Measurements from ENCODE around the gene CIBAR2. TPM values are rescaled to one million over a fixed set of nuclear protein-coding genes. Genes with fewer than 3 reads are reported as not detected.
A peak's percentile ranks its signal among the peaks of the same experiment; 100 is the strongest.

The CIBAR2 gene
- total and polyA plus RNA-seq, 10 donors, result 0.13 to 2.4 (median 0.35) TPM; not detected in 3

DNA sequence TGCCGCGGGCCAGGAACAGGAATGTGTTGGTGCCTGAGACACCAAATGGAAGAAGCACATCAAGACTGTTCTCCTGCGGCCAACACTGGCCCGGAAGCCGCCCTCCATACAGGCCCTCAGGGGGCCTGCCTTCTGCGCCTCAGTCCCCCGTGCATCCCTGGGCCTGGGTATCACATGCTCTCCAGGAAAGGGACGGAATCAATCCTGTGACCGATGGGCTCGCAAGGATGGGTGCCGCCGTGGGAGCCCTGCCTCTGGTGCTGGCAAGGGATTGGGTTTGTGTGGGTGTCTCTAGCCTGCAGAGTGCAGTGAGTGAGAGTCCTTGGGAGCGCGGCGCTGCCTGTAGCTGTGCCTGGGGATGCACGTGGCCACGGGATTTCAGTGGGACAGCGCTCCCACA is 19.4 kb downstream of the CIBAR2 start:
- no peak overlapping the region for H3K4me3 ChIP-seq
- TF ChIP-seq, protein P1, sequence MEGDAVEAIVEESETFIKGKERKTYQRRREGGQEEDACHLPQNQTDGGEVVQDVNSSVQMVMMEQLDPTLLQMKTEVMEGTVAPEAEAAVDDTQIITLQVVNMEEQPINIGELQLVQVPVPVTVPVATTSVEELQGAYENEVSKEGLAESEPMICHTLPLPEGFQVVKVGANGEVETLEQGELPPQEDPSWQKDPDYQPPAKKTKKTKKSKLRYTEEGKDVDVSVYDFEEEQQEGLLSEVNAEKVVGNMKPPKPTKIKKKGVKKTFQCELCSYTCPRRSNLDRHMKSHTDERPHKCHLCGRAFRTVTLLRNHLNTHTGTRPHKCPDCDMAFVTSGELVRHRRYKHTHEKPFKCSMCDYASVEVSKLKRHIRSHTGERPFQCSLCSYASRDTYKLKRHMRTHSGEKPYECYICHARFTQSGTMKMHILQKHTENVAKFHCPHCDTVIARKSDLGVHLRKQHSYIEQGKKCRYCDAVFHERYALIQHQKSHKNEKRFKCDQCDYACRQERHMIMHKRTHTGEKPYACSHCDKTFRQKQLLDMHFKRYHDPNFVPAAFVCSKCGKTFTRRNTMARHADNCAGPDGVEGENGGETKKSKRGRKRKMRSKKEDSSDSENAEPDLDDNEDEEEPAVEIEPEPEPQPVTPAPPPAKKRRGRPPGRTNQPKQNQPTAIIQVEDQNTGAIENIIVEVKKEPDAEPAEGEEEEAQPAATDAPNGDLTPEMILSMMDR (IDR thresholded peaks at IDR 0.05 in 8 of 11, conservative IDR thresholded peaks at IDR 0.05 in 3 of 11), result no peak
- peak in 1 of 3 donors; percentile 30 for TF ChIP-seq POLR2AphosphoS5 (IDR thresholded peaks at IDR 0.05)
- DNase-seq, result no peak
- H3K27ac ChIP-seq, result no peak overlapping the region
- H3K36me3 ChIP-seq, result peaks cover 0 to 32% (median 13%) of the 10 kb centered on the region in 6 donors
- 90 to 93% (median 92%) methylated on average over 16 to 18 of the region's 18 CpGs for WGBS, 5 donors
- H3K9me3 ChIP-seq, result no peaks in the 10 kb centered on the region
- peaks cover 0 to 12% (median 0%) of the 10 kb centered on the region in 7 donors for H3K27me3 ChIP-seq (replicated peaks in 1 of 7)
- intact Hi-C loops (cut with DNase I; ENCODE audit: low total_unique reads), result no loop called here
- peaks cover 0 to 13% (median 4%) of the 10 kb centered on the region in 6 donors for H3K4me1 ChIP-seq

DNA sequence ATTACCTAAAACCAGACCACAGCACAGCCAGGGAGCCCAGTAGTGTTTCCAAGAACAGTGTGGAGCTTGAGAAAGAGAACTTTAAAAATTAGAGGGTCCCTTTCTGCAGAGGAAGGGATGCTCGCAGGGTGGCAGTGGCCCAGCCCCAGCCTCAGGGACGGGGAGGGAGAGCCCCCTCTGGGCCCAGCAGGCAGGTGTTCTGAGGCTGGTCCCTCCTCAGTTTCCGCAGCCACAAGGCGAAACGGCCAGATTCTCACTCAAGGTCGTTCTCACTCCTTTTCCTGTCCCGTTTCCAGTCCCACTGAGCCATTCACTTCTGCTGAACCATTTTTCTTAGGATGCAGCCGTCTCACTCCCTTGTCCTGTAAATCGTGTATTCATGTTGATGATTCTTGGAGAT is 20.0 kb downstream of the CIBAR2 start:
- TF ChIP-seq, protein P1 (IDR thresholded peaks at IDR 0.05 in 8 of 11, conservative IDR thresholded peaks at IDR 0.05 in 3 of 11), result no peak
- TF ChIP-seq POLR2A (IDR thresholded peaks at IDR 0.05) (no peak), POLR2AphosphoS5 (IDR thresholded peaks at IDR 0.05) (no peak)
- peaks cover 0 to 13% (median 4%) of the 10 kb centered on the region in 6 donors for H3K4me1 ChIP-seq
- WGBS, 5 donors, result 60 to 88% (median 69%) methylated on average over 9 of the region's 9 CpGs
- H3K36me3 ChIP-seq, result peaks cover 0 to 37% (median 13%) of the 10 kb centered on the region in 6 donors
- intact Hi-C loops (cut with DNase I; ENCODE audit: low total_unique reads), result no loop called here
- peaks cover 0 to 12% (median 0%) of the 10 kb centered on the region in 7 donors for H3K27me3 ChIP-seq (replicated peaks in 1 of 7)
- no peak overlapping the region for H3K4me3 ChIP-seq
- no peaks in the 10 kb centered on the region for H3K9me3 ChIP-seq
- DNase-seq, result no peak
- H3K27ac ChIP-seq, result no peak overlapping the region

DNA sequence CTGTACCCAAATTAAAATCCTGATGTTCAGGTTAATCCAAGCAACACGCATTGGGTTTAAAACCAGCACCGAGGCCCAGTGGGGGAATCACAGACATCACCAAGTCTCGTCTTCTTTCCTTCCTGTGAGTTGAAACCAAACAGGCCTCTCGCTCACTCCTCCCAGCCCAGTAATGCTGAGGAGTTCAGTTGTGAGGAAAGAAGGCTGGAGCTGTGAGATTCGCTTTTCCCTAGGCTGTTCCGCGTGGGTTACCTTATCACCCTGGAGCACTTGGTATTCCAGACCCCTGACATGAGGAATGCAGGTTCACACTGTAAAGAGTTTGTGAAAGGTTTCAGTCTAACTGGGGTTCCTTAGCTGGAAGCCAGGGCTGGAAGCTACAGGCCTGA is 20.8 kb downstream of the CIBAR2 start:
- TF ChIP-seq, protein P1 (IDR thresholded peaks at IDR 0.05 in 8 of 11, conservative IDR thresholded peaks at IDR 0.05 in 3 of 11), result no peak
- TF ChIP-seq POLR2A (IDR thresholded peaks at IDR 0.05) (no peak), POLR2AphosphoS5 (IDR thresholded peaks at IDR 0.05) (no peak)
- H3K9me3 ChIP-seq, result no peaks in the 10 kb centered on the region
- H3K27ac ChIP-seq, result no peak overlapping the region
- DNase-seq, result no peak
- intact Hi-C loops (cut with DNase I; ENCODE audit: low total_unique reads), result no loop called here
- no peak overlapping the region for H3K4me3 ChIP-seq
- 76 to 90% (median 83%) methylated on average over 7 of the region's 7 CpGs for WGBS, 5 donors
- H3K4me1 ChIP-seq, result peaks cover 0 to 21% (median 11%) of the 10 kb centered on the region in 6 donors
- peaks cover 0 to 45% (median 13%) of the 10 kb centered on the region in 6 donors for H3K36me3 ChIP-seq
- H3K27me3 ChIP-seq (replicated peaks in 1 of 7), result peaks cover 0 to 12% (median 0%) of the 10 kb centered on the region in 7 donors

DNA sequence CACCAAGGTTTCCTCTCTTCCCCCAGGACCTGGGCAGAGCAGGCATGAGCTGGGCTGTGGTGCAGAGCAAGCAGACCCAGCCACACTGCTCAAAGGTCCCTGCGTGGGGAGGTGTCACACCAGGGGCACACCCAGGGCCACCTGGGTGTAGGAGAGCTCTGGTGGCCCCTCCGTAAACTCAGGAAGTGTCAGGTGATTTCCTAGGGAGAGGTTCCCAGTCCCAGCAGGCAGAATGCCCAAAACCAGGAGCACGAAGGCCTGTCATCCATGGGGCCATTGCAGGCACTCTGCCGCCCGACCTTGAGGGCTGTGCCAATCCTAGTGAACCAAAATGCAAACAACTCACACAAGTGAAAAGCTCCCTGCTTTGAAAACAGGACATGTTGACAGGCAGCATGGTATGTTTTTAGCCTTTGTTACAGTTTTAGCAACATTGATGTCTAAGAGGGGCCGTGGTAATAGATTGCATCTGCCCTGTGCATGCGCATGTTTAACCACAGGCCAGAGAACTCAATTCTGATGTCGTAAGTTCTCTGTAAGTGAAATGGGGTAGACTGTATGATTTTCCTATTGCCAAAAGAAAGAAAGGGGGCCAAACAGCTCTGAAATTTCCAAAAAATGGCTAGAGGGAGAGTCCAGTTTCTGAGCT is 21.3 kb downstream of the CIBAR2 start:
- intact Hi-C loops (cut with DNase I; ENCODE audit: low total_unique reads), result no loop called here
- 56 to 76% (median 65%) methylated on average over 3 to 8 of the region's 8 CpGs for WGBS, 5 donors
- TF ChIP-seq, protein P1 (IDR thresholded peaks at IDR 0.05 in 8 of 11, conservative IDR thresholded peaks at IDR 0.05 in 3 of 11), result no peak
- TF ChIP-seq POLR2A (IDR thresholded peaks at IDR 0.05) (no peak), POLR2AphosphoS5 (IDR thresholded peaks at IDR 0.05) (no peak)
- no peak overlapping the region for H3K4me3 ChIP-seq
- peaks cover 0 to 50% (median 13%) of the 10 kb centered on the region in 6 donors for H3K36me3 ChIP-seq
- H3K27ac ChIP-seq, result no peak overlapping the region
- DNase-seq, result no peak
- H3K27me3 ChIP-seq (replicated peaks in 1 of 7), result peaks cover 0 to 16% (median 0%) of the 10 kb centered on the region in 7 donors
- no peaks in the 10 kb centered on the region for H3K9me3 ChIP-seq
- H3K4me1 ChIP-seq, result peaks cover 0 to 26% (median 14%) of the 10 kb centered on the region in 6 donors
